HG03159 (cell line): ENCODE results near the gene C20orf144.
"Not testable (repeated sequence)": the region's sequence is repeated elsewhere in the genome, so short reads cannot be mapped to it uniquely, and the experiment has no call there.

ENCODE experiments used
- ATAC-seq: cut with Tn5 transposase; IDR thresholded peaks from one replicate; pipeline ENCODE4 v1.9.1; 2021; ENCODE audit warnings: mild to moderate bottlenecking, moderate library complexity; ENCODE audit not compliant: unreplicated experiment

Gene C20orf144

GRCh38 chr20:33662172-33662571 lies at the start of gene C20orf144:
C20orf144 (plus strand) TSS chr20:33662327; CDS start chr20:33662346, 19 bp downstream.
- no peak for ATAC-seq

GRCh38 chr20:33621717-33622400 lies 40.3 kb upstream of the C20orf144 start:
- ATAC-seq: no peak

GRCh38 chr20:33622705-33623365 lies 39.3 kb upstream of the C20orf144 start:
- no peak for ATAC-seq

- no peak for ATAC-seq
Observed at GRCh38 chr20:33624399-33624798, 37.7 kb upstream of the C20orf144 start.

- ATAC-seq: no peak
Observed at GRCh38 chr20:33626190-33626589, 35.9 kb upstream of the C20orf144 start.

- no peak for ATAC-seq
Observed at GRCh38 chr20:33627577-33628216, 34.4 kb upstream of the C20orf144 start.

- no peak for ATAC-seq
Observed at GRCh38 chr20:33629533-33629932, 32.6 kb upstream of the C20orf144 start.

GRCh38 chr20:33629979-33630378 lies 32.1 kb upstream of the C20orf144 start:
- no peak for ATAC-seq

GRCh38 chr20:33630507-33630906 lies 31.6 kb upstream of the C20orf144 start:
- ATAC-seq: no peak

- not testable (repeated sequence) for ATAC-seq
Observed at GRCh38 chr20:33631910-33632309, 30.2 kb upstream of the C20orf144 start.

- ATAC-seq: no peak
Observed at GRCh38 chr20:33635341-33635740, 26.8 kb upstream of the C20orf144 start.

- no peak for ATAC-seq
Observed at GRCh38 chr20:33636776-33637175, 25.4 kb upstream of the C20orf144 start.

GRCh38 chr20:33640287-33640686 lies 21.8 kb upstream of the C20orf144 start:
- no peak for ATAC-seq

- no peak for ATAC-seq
Observed at GRCh38 chr20:33644313-33645071, 17.6 kb upstream of the C20orf144 start.

- no peak for ATAC-seq
Observed at GRCh38 chr20:33645072-33645358, 17.1 kb upstream of the C20orf144 start.

GRCh38 chr20:33645396-33645795 lies 16.7 kb upstream of the C20orf144 start:
- ATAC-seq: no peak

- no peak for ATAC-seq
Observed at GRCh38 chr20:33646191-33646590, 15.9 kb upstream of the C20orf144 start.

- ATAC-seq: not testable (repeated sequence)
Observed at GRCh38 chr20:33646959-33647602, 15.0 kb upstream of the C20orf144 start.

- no peak for ATAC-seq
Observed at GRCh38 chr20:33647603-33648395, 14.3 kb upstream of the C20orf144 start.

GRCh38 chr20:33648396-33649004 lies 13.6 kb upstream of the C20orf144 start:
- ATAC-seq: no peak
